Activated T-cell treated with anti-CD3 and anti-CD28 coated beads, Interleukin-2, amount 50 U/mL, for 24 hours (primary cell): ENCODE results near the gene FAM180B.
"Not testable (repeated sequence)": the region's sequence is repeated elsewhere in the genome, so short reads cannot be mapped to it uniquely, and the experiment has no call there.

Experiments used
- DNase-seq: peaks from one replicate; pipeline ENCODE4 v3.0.0-alpha.2; 2020
- H3K27ac Mint-ChIP-seq: 2 replicates; pipeline ENCODE4 v1.8.0; 2020; ENCODE audit warnings: mild to moderate bottlenecking, mixed read lengths
- H3K27me3 Mint-ChIP-seq: 2 replicates; pipeline ENCODE4 v1.8.0; 2020; ENCODE audit warnings: mixed read lengths
- H3K36me3 Mint-ChIP-seq: 2 replicates; pipeline ENCODE4 v1.8.0; 2020; ENCODE audit warnings: low read depth, mixed read lengths
- H3K4me1 Mint-ChIP-seq: 2 replicates; pipeline ENCODE4 v1.8.0; 2020; ENCODE audit warnings: low read depth, mixed read lengths
- H3K4me3 Mint-ChIP-seq: 2 replicates; pipeline ENCODE4 v1.8.0; 2020; ENCODE audit warnings: mild to moderate bottlenecking, moderate library complexity, mixed read lengths
- H3K9me3 Mint-ChIP-seq: 2 replicates; pipeline ENCODE4 v1.8.0; 2020; ENCODE audit warnings: mixed read lengths

The FAM180B gene

GRCh38 chr11:47586098-47586855 is at the start of gene FAM180B:
FAM180B (plus strand) TSS chr11:47586678; CDS start chr11:47586769, 91 bp downstream.
- H3K27ac Mint-ChIP-seq = no peak within 1 kb of the TSS
- H3K36me3 Mint-ChIP-seq = peaks cover 55% of the 10 kb centered on the region
- no peak for DNase-seq
- no peaks in the 10 kb centered on the region for H3K9me3 Mint-ChIP-seq
- no peaks in the 10 kb centered on the region for H3K27me3 Mint-ChIP-seq
- no peak within 1 kb of the TSS for H3K4me3 Mint-ChIP-seq
- H3K4me1 Mint-ChIP-seq = peaks cover 4% of the 10 kb centered on the region

GRCh38 chr11:47536915-47537314 is 49.6 kb upstream of the FAM180B start:
- H3K9me3 Mint-ChIP-seq = no peaks in the 10 kb centered on the region
- H3K4me3 Mint-ChIP-seq = no peak overlapping the region
- no peak for DNase-seq
- H3K36me3 Mint-ChIP-seq = peaks cover 67% of the 10 kb centered on the region
- H3K27ac Mint-ChIP-seq = no peak overlapping the region
- H3K4me1 Mint-ChIP-seq = peaks cover 68% of the 10 kb centered on the region
- H3K27me3 Mint-ChIP-seq = no peaks in the 10 kb centered on the region

- no peaks in the 10 kb centered on the region for H3K9me3 Mint-ChIP-seq
- no peaks in the 10 kb centered on the region for H3K27me3 Mint-ChIP-seq
- DNase-seq = no peak
- H3K27ac Mint-ChIP-seq = peak overlapping the region; percentile 97
- H3K4me3 Mint-ChIP-seq = no peak overlapping the region
- peaks cover 73% of the 10 kb centered on the region for H3K4me1 Mint-ChIP-seq
- H3K36me3 Mint-ChIP-seq = peaks cover 64% of the 10 kb centered on the region
Measured at GRCh38 chr11:47538741-47539565, 47.5 kb upstream of the FAM180B start.

- Mint-ChIP-seq H3K4me1 (peaks cover 79% of the 10 kb centered on the region), H3K4me3 (peak overlapping the region; percentile 60)
Measured at GRCh38 chr11:47539681-47540039, 46.8 kb upstream of the FAM180B start.

GRCh38 chr11:47541070-47541469 is 45.4 kb upstream of the FAM180B start:
- no peaks in the 10 kb centered on the region for H3K9me3 Mint-ChIP-seq
- peaks cover 74% of the 10 kb centered on the region for H3K4me1 Mint-ChIP-seq
- peaks cover 62% of the 10 kb centered on the region for H3K36me3 Mint-ChIP-seq
- H3K4me3 Mint-ChIP-seq = peak overlapping the region; percentile 60
- H3K27me3 Mint-ChIP-seq = no peaks in the 10 kb centered on the region
- no peak for DNase-seq
- H3K27ac Mint-ChIP-seq = peak overlapping the region; percentile 97

More at GRCh38 chr11:47539681-47540039, 46.8 kb upstream of the FAM180B start:
- Mint-ChIP-seq H3K27ac (peak overlapping the region; percentile 97), H3K27me3 (no peaks in the 10 kb centered on the region), H3K9me3 (no peaks in the 10 kb centered on the region), H3K36me3 (peaks cover 70% of the 10 kb centered on the region)
- no peak for DNase-seq

GRCh38 chr11:47545298-47545697 is 41.2 kb upstream of the FAM180B start:
- Mint-ChIP-seq H3K9me3 (no peaks in the 10 kb centered on the region), H3K36me3 (peaks cover 65% of the 10 kb centered on the region), H3K27me3 (no peaks in the 10 kb centered on the region), H3K4me3 (no peak overlapping the region), H3K4me1 (peaks cover 75% of the 10 kb centered on the region), H3K27ac (no peak overlapping the region)
- DNase-seq = no peak

- Mint-ChIP-seq H3K36me3 (peaks cover 68% of the 10 kb centered on the region), H3K4me1 (peaks cover 75% of the 10 kb centered on the region), H3K27ac (peak overlapping the region; percentile 47)
- not testable (repeated sequence) for H3K4me3 Mint-ChIP-seq, DNase-seq, H3K27me3 Mint-ChIP-seq, H3K9me3 Mint-ChIP-seq
Measured at GRCh38 chr11:47546274-47546673, 40.2 kb upstream of the FAM180B start.

- no peaks in the 10 kb centered on the region for H3K9me3 Mint-ChIP-seq
- peaks cover 55% of the 10 kb centered on the region for H3K4me1 Mint-ChIP-seq
- peak overlapping the region; percentile 97 for H3K27ac Mint-ChIP-seq
- DNase-seq = no peak
- H3K36me3 Mint-ChIP-seq = peaks cover 61% of the 10 kb centered on the region
- no peaks in the 10 kb centered on the region for H3K27me3 Mint-ChIP-seq
- H3K4me3 Mint-ChIP-seq = peak overlapping the region; percentile 96
Measured at GRCh38 chr11:47550288-47551047, 36.0 kb upstream of the FAM180B start.

GRCh38 chr11:47551086-47551485 is 35.4 kb upstream of the FAM180B start:
- Mint-ChIP-seq H3K27ac (peak overlapping the region; percentile 97), H3K4me1 (peaks cover 55% of the 10 kb centered on the region), H3K4me3 (peak overlapping the region; percentile 96), H3K27me3 (no peaks in the 10 kb centered on the region), H3K36me3 (peaks cover 60% of the 10 kb centered on the region), H3K9me3 (no peaks in the 10 kb centered on the region)
- DNase-seq = no peak

GRCh38 chr11:47552056-47552565 is 34.4 kb upstream of the FAM180B start:
- peak overlapping the region; percentile 96 for H3K4me3 Mint-ChIP-seq
- DNase-seq = no peak
- no peaks in the 10 kb centered on the region for H3K27me3 Mint-ChIP-seq
- peak overlapping the region; percentile 97 for H3K27ac Mint-ChIP-seq
- H3K36me3 Mint-ChIP-seq = peaks cover 51% of the 10 kb centered on the region
- H3K4me1 Mint-ChIP-seq = peaks cover 49% of the 10 kb centered on the region
- H3K9me3 Mint-ChIP-seq = no peaks in the 10 kb centered on the region

GRCh38 chr11:47552566-47553405 is 33.7 kb upstream of the FAM180B start, which contains the start of gene CELF1:
CELF1 (minus strand) TSS chr11:47553132; CDS start chr11:47499523, 53,609 bp downstream.
- Mint-ChIP-seq H3K27ac (peak within 1 kb of the TSS; percentile 97), H3K27me3 (no peaks in the 10 kb centered on the region), H3K4me1 (peaks cover 43% of the 10 kb centered on the region), H3K9me3 (no peaks in the 10 kb centered on the region), H3K4me3 (peak within 1 kb of the TSS; percentile 96), H3K36me3 (peaks cover 46% of the 10 kb centered on the region)
- DNase-seq = peak; percentile 95

GRCh38 chr11:47553406-47553743 is 33.1 kb upstream of the FAM180B start:
- no peaks in the 10 kb centered on the region for H3K27me3 Mint-ChIP-seq
- H3K4me1 Mint-ChIP-seq = peaks cover 37% of the 10 kb centered on the region
- H3K36me3 Mint-ChIP-seq = peaks cover 41% of the 10 kb centered on the region
- H3K27ac Mint-ChIP-seq = peak overlapping the region; percentile 89
- H3K4me3 Mint-ChIP-seq = peak overlapping the region; percentile 81
- no peak for DNase-seq
- H3K9me3 Mint-ChIP-seq = no peaks in the 10 kb centered on the region

GRCh38 chr11:47557004-47557403 is 29.5 kb upstream of the FAM180B start:
- not testable (repeated sequence) for H3K36me3 Mint-ChIP-seq, H3K27ac Mint-ChIP-seq, H3K9me3 Mint-ChIP-seq, H3K4me3 Mint-ChIP-seq, DNase-seq, H3K27me3 Mint-ChIP-seq
- peaks cover 12% of the 10 kb centered on the region for H3K4me1 Mint-ChIP-seq
